ENCODE measurements around the gene DGCR8.
"Not testable (repeated sequence)": the region's sequence is repeated elsewhere in the genome, so short reads cannot be mapped to it uniquely, and the experiment has no call there.

DGCR8 gene

DNA sequence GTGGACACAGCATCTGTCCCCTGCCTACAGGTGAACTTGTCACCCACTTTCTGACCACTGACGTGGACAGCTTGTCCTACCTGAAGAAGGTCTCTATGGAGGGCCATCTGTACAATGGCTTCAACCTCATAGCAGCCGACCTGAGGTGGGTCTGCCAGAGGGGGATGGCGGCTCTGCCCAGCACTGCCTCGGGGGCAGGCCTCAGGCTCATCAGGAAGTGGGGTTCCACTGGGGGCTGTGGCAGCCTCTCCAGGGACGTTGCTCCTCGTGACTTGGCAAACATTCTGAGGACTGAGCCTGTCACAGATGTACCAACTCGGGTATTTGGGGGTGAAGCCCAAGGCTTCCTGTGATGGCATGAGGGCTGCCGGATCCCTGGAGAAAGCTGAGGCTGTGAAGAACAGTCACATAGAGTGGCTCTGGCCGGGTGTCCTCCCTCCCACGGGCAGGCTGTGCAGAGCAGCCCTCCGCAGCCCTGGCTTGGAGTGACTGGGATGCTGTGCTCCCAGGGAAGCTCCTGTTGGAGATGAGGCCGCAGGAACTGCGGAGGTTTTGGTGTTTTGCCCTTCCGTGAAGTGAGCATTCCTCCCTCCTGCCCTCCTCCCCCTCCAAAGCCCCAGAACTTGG lies 26.5 kb upstream of the DGCR8 start:
- no peak for DNase-seq

GRCh38 chr22:20054034-20054427 lies 26.0 kb upstream of the DGCR8 start:
- DNase-seq, result no peak

- no peak for DNase-seq
These were observed 25.6 kb upstream of the DGCR8 start for GRCh38 chr22:20054485-20054884.

DNA sequence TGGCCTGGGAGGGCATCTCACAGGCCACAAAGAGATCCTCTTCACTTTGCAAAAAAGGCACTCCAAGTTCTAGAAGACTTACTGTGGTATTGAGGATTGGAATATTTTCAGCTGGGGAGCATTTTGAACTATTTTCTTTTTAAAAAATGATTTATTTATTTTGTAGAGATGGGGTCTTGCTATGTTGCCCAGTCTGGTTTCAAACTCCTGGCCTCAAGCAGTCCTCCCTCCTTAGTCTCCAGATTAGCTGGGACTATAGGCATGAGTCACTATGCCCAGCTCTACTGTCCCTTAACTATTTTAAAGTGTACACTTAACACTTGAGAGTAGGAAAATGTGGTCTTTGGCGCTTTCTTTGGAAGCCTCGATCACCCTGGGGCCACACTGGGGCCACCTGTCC lies 24.9 kb upstream of the DGCR8 start:
- no peak for DNase-seq

DNA sequence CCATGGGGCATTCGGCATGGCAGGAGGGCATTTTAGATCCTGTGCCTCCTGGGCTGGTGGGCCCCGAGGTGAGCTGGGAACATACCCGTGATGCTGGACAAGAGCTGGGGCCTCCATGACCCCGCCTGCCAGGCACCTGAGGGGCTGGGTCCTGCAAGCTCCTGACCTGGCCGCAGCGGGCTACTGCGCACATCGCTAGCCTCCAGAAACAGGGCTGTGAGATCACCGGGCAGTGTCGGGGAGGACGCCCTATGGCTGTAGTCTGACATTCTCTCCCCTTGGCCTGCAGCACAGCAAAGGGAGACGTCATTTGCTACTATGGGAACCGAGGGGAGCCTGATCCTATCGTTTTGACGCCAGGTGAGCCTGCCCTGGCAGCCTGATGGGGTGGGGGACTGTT lies 24.4 kb upstream of the DGCR8 start:
- DNase-seq, result no peak

DNA sequence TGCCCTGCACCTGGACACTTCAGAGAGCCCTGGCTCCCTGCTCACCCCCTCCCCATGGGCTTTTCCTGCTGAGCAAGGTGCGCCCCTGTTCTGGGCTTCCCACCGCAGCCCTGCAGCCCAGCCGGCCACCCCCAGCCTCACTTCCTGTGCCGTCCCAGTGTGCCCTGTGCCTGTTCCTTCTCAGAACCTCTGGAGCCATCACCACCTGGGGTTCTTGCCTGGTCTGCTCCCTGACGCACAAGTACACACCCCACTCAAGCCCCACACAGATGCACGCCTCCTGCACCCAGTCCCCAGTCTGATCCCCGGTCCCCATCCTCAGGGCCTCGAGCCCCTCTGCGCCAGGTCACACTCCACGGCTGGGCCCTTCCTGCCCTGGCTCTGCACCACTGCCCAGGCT lies 23.9 kb upstream of the DGCR8 start:
- no peak for DNase-seq

GRCh38 chr22:20056696-20057386 lies 23.2 kb upstream of the DGCR8 start:
- no peak for DNase-seq

DNA sequence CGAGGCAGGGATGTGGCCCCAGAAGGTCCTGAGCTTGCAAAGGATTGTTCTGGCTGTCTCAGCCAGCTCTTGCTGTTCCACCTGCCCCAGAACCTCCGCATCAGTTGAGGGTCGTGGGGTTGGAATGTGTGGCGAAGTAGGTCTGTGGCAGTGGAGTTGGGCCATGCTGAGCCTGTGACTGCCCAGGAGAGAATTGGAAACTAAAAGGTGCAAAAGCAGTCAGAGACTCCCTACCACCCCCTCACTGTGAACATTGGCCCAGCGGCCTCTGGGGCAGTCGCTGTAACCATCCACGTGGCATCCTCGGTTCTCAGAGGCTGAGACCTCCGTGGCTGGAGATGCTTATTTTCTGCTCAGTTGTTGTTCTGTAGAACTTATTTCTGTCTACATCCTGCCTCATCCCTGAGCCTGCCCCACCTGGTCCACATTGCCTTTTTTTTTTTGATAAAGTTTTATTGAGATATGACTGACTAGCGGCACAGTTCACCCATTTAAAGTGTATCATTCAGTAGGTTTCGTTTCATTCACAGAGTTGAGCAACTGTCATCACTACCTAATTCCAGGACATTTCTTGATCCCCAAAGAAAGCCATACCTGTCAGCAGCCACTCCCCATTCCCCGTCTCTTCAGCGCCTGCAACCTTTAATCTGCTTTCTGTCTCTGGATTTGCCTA lies 22.3 kb upstream of the DGCR8 start:
- DNase-seq, result no peak

DNA sequence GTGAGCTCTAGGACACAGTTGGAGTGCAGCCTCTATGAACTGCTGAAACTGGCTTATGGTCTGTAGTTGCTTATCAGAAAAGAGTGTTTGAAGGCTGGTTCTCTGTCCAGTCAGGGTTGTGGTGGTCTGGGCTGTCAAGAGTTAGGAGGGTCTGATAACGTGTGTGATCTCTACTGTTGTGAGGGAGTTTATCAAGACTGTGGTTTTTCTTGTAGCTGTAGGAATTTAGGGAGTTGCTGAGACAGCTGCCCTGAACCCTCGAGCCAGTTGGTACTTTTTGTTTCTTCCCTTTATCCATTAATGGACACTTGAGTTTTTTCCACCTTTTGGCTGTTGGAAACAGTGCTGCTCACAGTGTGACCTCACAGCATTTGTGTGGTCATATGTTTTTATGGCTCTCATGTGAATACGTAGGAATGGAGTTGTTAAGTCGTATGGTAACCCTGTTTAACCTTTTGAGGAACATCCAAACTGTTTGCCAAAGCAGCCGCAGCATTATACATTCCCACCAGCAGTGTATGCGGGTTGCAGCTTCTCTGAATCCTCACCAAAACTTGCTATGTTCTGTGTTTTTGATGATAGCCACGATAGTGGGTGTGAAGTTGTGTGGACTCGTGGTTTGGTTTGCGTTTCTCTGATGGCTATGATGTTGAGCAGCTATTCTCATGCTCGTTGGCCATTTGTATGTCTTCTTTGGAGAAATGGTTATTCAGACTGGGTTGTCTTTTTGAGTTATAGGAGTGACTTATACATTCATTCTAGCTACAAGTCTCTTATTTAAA lies 20.9 kb upstream of the DGCR8 start:
- DNase-seq, result no peak

DNA sequence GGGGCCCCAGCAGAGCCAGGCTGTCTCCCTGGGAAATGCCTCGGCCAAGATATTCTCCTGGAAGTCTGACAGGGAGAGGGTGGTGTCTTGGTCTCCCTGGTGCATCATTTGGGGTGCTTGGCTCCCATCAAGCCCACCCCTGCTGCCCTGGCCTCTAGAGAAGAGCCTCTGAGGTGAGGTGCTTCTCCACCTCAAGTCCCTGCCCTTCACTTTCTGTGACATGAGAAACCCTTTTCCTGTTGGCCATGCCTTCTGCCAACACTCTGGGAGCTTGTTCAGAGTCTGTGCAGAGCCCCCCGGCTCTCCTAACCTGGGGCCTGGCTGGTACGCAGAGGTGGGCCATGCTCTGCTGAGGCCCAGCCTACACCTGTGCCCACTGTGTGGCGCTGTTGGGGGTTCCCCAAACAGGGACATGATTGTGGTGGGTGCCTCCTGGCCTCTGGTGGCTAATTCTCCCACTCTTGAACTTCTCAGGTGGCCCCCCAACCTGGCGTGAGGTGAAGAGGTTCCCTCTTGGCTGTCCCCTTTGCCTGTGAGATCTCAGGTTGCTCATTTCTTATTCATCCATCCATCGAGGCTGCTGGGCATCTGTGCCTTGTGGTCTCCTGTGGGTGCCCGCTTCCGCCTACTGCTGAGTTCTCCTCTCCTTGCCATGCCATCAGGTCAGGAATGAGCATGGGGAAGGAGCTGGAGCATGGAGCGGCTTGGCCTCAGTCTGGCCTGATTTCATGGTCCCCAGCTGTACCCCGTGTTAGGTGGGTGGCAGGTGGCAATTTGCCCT lies 19.2 kb upstream of the DGCR8 start:
- DNase-seq, result no peak

- DNase-seq, result no peak
These were observed 18.6 kb upstream of the DGCR8 start for GRCh38 chr22:20061481-20061861.

DNA sequence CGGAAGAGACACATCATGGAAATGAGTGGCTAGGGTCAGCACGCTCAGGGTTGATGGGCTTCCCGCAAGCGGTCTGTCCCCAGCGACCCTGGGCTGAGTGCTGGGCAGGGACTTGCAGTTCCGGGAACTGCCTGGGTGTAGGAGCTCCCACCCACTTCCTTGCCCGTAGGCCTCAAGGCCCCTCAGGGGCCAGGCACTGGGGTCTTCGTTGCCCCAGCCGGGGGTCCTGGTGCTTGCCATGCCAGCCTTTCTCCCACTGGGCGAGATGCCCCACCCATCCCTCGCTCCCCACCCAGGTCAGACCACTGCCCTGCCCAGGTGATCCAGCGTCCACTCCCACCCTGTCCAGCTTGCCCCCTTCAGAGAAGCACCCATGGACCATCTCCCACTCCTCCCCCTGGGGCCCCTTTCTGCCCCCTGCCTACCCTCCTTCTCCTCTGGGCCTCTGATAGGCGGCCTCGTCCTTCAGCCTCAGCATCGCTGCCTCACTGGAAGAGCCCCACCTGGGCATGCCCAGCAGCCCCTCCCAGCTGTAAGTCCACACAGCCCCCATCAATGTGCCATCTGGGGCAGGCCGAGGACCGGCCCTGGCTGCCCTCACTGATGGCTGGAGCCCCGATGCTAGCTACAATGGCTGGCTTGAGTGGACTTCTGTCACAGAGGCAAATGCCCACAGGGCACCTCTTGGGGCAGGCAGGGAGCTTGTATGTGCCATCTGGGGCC lies 17.8 kb upstream of the DGCR8 start:
- no peak for DNase-seq

GRCh38 chr22:20062766-20063083 lies 17.3 kb upstream of the DGCR8 start:
- no peak for DNase-seq

GRCh38 chr22:20063271-20064139 lies 16.5 kb upstream of the DGCR8 start:
- no peak for DNase-seq

DNA sequence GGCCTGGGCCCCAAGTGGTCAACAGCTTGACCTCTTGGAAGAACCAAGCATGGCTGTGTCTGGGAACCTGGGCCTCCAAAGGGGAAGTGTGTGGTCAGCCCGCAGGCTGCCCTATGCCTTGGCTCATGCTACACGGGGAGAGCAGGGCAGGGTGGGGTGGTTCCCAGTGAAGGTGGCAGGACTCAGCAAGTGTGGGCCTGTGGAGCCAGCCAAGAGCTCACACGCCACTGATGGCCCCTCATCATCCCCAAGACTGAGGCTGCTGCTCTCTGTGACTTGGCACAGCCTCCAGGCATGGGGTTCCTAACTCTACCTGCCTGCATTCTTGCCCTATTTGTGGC lies 15.9 kb upstream of the DGCR8 start:
- no peak for DNase-seq

- no peak for DNase-seq
These were observed 15.3 kb upstream of the DGCR8 start for GRCh38 chr22:20064545-20065262.

DNA sequence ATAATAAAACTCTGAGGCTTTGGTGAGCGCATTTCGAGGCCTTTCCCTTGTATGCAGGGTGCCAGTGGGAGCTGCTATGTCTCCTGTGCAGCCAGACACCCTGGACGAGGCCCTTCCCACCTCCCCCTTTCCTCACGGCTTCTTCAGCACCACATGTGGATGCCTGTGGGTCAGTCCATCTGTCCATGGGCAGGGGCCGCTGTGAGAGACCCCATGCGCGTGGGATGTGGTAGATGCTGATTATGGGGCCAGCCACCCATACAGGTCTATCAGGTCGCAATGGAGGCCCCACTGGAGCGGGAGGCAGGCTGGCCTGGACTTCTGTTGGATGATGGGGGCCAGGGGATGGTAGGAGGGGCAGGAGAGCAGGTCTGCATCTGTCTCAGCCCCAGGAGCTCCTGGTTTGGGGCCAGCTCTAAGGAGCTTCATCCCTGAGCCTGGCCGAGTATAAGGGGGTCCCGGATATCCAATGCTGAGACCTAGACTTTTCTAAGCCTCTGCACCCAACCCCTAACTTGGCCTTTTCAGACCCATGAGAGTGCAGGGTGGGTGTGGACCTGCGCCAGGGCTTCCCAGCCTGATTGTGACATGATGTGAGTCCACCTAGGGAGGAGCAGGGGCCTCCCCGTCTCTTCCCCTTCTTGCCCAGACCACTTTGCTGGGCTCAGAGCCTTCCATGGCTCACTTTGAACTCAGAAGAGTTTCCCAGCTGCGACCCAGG lies 14.0 kb upstream of the DGCR8 start:
- no peak for DNase-seq

DNA sequence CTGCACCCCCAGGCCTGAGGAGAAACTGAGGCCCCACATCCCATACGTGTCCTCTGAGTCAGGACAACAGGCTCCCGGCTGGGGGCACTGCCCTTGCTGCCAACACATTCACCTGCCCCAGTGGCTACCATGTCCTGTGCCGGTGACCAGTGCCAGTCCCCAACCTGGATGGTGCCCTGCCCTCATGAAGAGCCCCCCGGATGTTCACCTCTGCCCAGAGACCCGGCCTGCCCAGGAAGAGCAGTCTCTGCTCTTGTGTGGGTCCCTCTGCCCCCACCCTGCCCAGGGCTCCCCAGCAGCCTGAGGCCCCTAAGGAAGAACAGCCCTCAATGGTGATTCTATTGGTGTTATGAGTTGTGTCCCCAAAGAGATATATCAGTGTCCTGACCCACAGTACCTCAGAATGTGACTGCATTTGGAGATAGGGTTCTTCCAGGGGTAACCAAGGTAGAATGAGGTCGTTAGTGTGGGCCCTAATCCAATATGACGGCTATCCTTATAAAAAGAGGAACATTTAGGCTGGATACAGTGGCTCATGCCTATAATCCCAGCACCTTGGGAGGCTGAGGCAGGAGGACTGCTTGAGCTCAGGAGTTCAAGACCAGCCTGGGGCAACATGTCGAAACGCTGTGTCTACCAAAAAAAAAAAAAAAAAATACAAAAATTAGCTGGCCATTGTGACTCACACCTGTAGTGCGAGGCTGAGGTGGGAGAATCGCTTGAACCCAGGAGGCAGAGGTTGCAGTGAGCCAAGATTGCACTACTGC lies 13.2 kb upstream of the DGCR8 start:
- DNase-seq, result no peak

GRCh38 chr22:20067384-20067682 lies 12.7 kb upstream of the DGCR8 start:
- DNase-seq, result not testable (repeated sequence)

Measured in CD4-positive, alpha-beta T cell treated with Interferon gamma for 1 hour (primary cell).